Measurements from ENCODE around the gene FCGR3A. TPM values are rescaled to one million over a fixed set of nuclear protein-coding genes. Genes with fewer than 3 reads are reported as not detected.
"Not testable (repeated sequence)": the region's sequence is repeated elsewhere in the genome, so short reads cannot be mapped to it uniquely, and the experiment has no call there.

The FCGR3A gene
- total RNA-seq (2014; rRNA removed; shearing (Covaris generic)) (not detected in 2 replicates), total RNA-seq (2022) (not detected in 2 replicates), Bru-seq, nascent RNA (not detected), BruChase-seq, experiment 1, labeled RNA remaining after a 6-hour chase (not detected), BruChase-seq, experiment 2, labeled RNA remaining after a 2-hour chase (not detected)
- long read RNA-seq: 0 reads

- H3K4me1 ChIP-seq (ENCODE audit: insufficient read depth, low read length, poor library complexity, severe bottlenecking): no peaks in the 10 kb centered on the region
- no peaks in the 10 kb centered on the region for H3K79me2 ChIP-seq (ENCODE audit: insufficient read depth, low read depth, low read length)
- H3K9me2 ChIP-seq (ENCODE audit: insufficient read depth, low read length): no peaks in the 10 kb centered on the region
- no peaks in the 10 kb centered on the region for H4K20me1 ChIP-seq (ENCODE audit: insufficient read depth, low read length)
- no peak within 1 kb of the TSS for H2AFZ ChIP-seq (ENCODE audit: low read length)
- intact Hi-C loops (cut with micrococcal nuclease; ENCODE audit: unreplicated experiment): loop anchor here (10.0 kb wide), 1 partner anchor 85 kb away; the partner anchor contains the start of gene FCGR3B
- no peaks in the 10 kb centered on the region for H3K36me3 ChIP-seq (ENCODE audit: insufficient read depth, low read length)
- no peaks in the 10 kb centered on the region for H3K9me3 ChIP-seq (ENCODE audit: low read length)
- ChIA-PET CTCF (ENCODE audit: unreplicated experiment) (no interaction called here), POLR2A (no interaction called here)
- DNase-seq (ENCODE audit: low spot score): no peak
- no peak within 1 kb of the TSS for H3K4me3 ChIP-seq (ENCODE audit: low read depth, low read length, poor library complexity, severe bottlenecking)
- BruUV-seq (replicated peaks): no TSS peak
- TF ChIP-seq, protein P1, sequence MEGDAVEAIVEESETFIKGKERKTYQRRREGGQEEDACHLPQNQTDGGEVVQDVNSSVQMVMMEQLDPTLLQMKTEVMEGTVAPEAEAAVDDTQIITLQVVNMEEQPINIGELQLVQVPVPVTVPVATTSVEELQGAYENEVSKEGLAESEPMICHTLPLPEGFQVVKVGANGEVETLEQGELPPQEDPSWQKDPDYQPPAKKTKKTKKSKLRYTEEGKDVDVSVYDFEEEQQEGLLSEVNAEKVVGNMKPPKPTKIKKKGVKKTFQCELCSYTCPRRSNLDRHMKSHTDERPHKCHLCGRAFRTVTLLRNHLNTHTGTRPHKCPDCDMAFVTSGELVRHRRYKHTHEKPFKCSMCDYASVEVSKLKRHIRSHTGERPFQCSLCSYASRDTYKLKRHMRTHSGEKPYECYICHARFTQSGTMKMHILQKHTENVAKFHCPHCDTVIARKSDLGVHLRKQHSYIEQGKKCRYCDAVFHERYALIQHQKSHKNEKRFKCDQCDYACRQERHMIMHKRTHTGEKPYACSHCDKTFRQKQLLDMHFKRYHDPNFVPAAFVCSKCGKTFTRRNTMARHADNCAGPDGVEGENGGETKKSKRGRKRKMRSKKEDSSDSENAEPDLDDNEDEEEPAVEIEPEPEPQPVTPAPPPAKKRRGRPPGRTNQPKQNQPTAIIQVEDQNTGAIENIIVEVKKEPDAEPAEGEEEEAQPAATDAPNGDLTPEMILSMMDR (conservative IDR thresholded peaks at IDR 0.05; ENCODE audit: low read length): no peak
- TF ChIP-seq EZH2phosphoT487 (IDR thresholded peaks at IDR 0.05; ENCODE audit: borderline replicate concordance, low read depth, low read length): no peak
- H3K4me2 ChIP-seq (ENCODE audit: low read length): no peak within 1 kb of the TSS
- H3K27ac ChIP-seq (ENCODE audit: low read depth, low read length, poor library complexity, severe bottlenecking): no peak within 1 kb of the TSS
Measured at GRCh38 chr1:161549652-161550051, at the start of gene FCGR3A. FCGR3A (minus strand) TSS chr1:161549818; CDS start chr1:161549736, 82 bp downstream.

DNA sequence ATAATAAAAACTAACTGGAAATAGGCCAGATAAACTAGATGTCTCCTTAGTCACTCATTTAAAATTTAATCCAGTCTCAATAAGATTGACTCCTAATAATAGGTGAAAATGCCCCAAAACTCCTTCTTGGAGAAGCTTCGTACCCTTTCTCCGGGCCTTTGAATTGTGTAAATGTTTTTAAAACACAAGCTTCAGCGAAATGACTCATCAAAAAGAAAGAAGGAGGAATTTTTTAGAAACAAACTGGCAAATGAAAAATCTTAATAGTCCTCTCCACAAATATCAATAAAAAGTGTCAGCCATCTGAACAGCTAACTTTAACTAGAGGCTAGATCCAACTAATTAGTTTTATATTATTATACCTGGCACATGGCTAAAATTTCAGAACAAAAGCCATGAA lies 47.5 kb upstream of the FCGR3A start:
- BruUV-seq (replicated peaks); H3K79me2 ChIP-seq (ENCODE audit: insufficient read depth, low read depth, low read length); H4K20me1 ChIP-seq (ENCODE audit: insufficient read depth, low read length); H3K4me1 ChIP-seq (ENCODE audit: insufficient read depth, low read length, poor library complexity, severe bottlenecking); H2AFZ ChIP-seq (ENCODE audit: low read length); H3K36me3 ChIP-seq (ENCODE audit: insufficient read depth, low read length); H3K9me3 ChIP-seq (ENCODE audit: low read length); H3K4me3 ChIP-seq (ENCODE audit: low read depth, low read length, poor library complexity, severe bottlenecking); H3K9me2 ChIP-seq (ENCODE audit: insufficient read depth, low read length); H3K4me2 ChIP-seq (ENCODE audit: low read length); H3K27ac ChIP-seq (ENCODE audit: low read depth, low read length, poor library complexity, severe bottlenecking); POLR2A ChIA-PET; CTCF ChIA-PET (ENCODE audit: unreplicated experiment); intact Hi-C loops (cut with micrococcal nuclease; ENCODE audit: unreplicated experiment); DNase-seq (ENCODE audit: low spot score): not testable (repeated sequence)

DNA sequence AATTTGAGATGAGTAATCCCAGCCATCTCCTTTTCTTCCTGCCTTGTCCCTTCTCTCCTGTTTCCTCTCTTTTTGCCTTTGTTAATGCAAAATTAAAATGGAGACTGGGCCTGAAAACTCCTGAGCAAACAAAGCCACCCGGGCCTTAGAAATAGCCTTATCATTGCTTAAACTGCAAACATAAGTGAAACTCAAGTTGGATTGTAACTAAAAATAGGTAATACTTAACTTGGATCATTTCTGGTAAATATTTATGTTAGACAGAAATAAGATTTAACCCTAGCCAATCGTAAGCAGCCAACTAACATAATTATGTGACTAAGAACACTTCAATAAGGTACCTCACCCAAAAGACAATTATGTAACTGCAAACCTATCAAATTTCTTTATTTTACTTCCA lies 46.0 kb upstream of the FCGR3A start:
- H3K4me2 ChIP-seq (ENCODE audit: low read length); DNase-seq (ENCODE audit: low spot score); H3K4me1 ChIP-seq (ENCODE audit: insufficient read depth, low read length, poor library complexity, severe bottlenecking); H2AFZ ChIP-seq (ENCODE audit: low read length); H4K20me1 ChIP-seq (ENCODE audit: insufficient read depth, low read length); H3K27ac ChIP-seq (ENCODE audit: low read depth, low read length, poor library complexity, severe bottlenecking); H3K4me3 ChIP-seq (ENCODE audit: low read depth, low read length, poor library complexity, severe bottlenecking); H3K9me3 ChIP-seq (ENCODE audit: low read length); intact Hi-C loops (cut with micrococcal nuclease; ENCODE audit: unreplicated experiment); CTCF ChIA-PET (ENCODE audit: unreplicated experiment); H3K79me2 ChIP-seq (ENCODE audit: insufficient read depth, low read depth, low read length); POLR2A ChIA-PET; BruUV-seq (replicated peaks); H3K9me2 ChIP-seq (ENCODE audit: insufficient read depth, low read length); H3K36me3 ChIP-seq (ENCODE audit: insufficient read depth, low read length): not testable (repeated sequence)

DNA sequence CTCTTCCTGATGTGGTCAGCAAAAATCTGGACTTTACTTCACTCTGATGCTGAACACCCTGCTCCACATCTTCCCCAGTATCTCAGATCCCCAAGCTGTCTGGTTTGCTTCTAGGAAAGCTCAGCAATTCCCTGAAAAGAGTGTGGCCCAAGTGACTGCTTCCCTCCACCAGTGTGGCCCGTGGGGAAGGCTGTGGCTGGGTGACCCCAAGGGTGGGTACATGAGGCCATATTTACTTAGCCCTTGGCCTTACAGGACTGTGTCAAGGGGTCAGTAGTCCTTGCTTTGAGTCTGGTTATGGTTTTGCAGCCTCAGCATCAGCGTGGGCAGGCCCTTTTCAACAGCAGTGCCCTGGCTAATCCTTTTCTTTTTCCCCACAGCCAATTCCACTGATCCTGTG lies 45.6 kb upstream of the FCGR3A start:
- POLR2A ChIA-PET; H3K4me3 ChIP-seq (ENCODE audit: low read depth, low read length, poor library complexity, severe bottlenecking); H3K4me2 ChIP-seq (ENCODE audit: low read length); H3K27ac ChIP-seq (ENCODE audit: low read depth, low read length, poor library complexity, severe bottlenecking); H3K36me3 ChIP-seq (ENCODE audit: insufficient read depth, low read length); intact Hi-C loops (cut with micrococcal nuclease; ENCODE audit: unreplicated experiment); H3K9me3 ChIP-seq (ENCODE audit: low read length); BruUV-seq (replicated peaks); H3K9me2 ChIP-seq (ENCODE audit: insufficient read depth, low read length); H4K20me1 ChIP-seq (ENCODE audit: insufficient read depth, low read length); CTCF ChIA-PET (ENCODE audit: unreplicated experiment); H2AFZ ChIP-seq (ENCODE audit: low read length); DNase-seq (ENCODE audit: low spot score); H3K79me2 ChIP-seq (ENCODE audit: insufficient read depth, low read depth, low read length); H3K4me1 ChIP-seq (ENCODE audit: insufficient read depth, low read length, poor library complexity, severe bottlenecking): not testable (repeated sequence)

DNA sequence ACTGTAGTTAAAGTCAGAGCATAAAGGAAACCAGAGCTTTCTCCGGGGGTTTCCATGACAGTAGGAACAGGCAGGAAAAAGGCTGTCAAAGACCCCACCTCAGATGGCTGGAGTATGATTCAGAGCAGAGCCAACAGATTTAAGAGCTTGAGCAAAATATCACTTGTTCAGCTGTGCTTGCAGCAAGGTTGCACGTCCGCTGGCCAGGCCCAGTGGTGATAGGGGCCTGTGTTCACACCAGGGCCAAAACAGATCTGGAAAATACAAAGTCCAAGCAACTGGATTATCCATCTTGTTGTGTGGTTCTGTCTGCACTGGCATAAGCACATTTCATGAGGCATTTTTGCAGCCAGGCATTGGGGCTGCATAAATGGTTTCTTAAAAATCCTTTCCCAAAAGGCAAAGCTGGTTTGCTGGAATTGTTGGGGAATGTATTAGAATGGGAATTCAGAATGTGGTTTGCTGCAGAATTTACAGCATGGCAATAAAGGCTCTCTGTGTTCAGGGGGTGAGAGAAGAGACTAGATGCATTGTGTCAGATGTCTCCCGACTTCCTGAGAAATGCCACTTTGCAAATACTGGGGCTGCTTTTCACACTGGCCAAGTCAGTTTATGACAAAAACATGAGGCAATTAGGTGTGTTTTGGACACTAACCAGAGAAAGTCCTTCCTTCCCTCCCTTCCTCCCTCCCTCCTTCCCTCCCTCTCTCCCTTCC lies 44.8 kb upstream of the FCGR3A start:
- H3K9me2 ChIP-seq (ENCODE audit: insufficient read depth, low read length); BruUV-seq (replicated peaks); H2AFZ ChIP-seq (ENCODE audit: low read length); CTCF ChIA-PET (ENCODE audit: unreplicated experiment); H3K9me3 ChIP-seq (ENCODE audit: low read length); H3K4me3 ChIP-seq (ENCODE audit: low read depth, low read length, poor library complexity, severe bottlenecking); POLR2A ChIA-PET; H3K79me2 ChIP-seq (ENCODE audit: insufficient read depth, low read depth, low read length); H3K27ac ChIP-seq (ENCODE audit: low read depth, low read length, poor library complexity, severe bottlenecking); H4K20me1 ChIP-seq (ENCODE audit: insufficient read depth, low read length); H3K4me1 ChIP-seq (ENCODE audit: insufficient read depth, low read length, poor library complexity, severe bottlenecking); intact Hi-C loops (cut with micrococcal nuclease; ENCODE audit: unreplicated experiment); H3K36me3 ChIP-seq (ENCODE audit: insufficient read depth, low read length); DNase-seq (ENCODE audit: low spot score); H3K4me2 ChIP-seq (ENCODE audit: low read length): not testable (repeated sequence)

Data from OCI-LY7 (cell line).